Karpas-422 (cell line): ENCODE measurements around the gene FADS2. TPM values are rescaled to one million over a fixed set of nuclear protein-coding genes. Genes with fewer than 3 reads are reported as not detected.
A peak's percentile ranks its signal among the peaks of the same experiment; 100 is the strongest.

Experiments used
- DNase-seq: peaks from one replicate; pipeline ENCODE4 v3.0.0-alpha.2; 2015
- H2AFZ ChIP-seq: fragments of 200-600 bp; sonication (generic); 2 replicates; pipeline ENCODE4 v1.6.1; 2014; ENCODE audit warnings: antibody characterized with exemption, low read length, mixed read lengths
- H3K27ac ChIP-seq: fragments of 200-600 bp; sonication (generic); 2 replicates; pipeline ENCODE4 v1.5.1; 2014; ENCODE audit warnings: mild to moderate bottlenecking, low read length, moderate library complexity
- H3K27me3 ChIP-seq: fragments of 200-600 bp; sonication (generic); 2 replicates; pipeline ENCODE4 v1.6.1; 2014; ENCODE audit warnings: low read length, mixed read lengths
- H3K36me3 ChIP-seq: fragments of 200-600 bp; sonication (generic); 2 replicates; pipeline ENCODE4 v1.6.1; 2014; ENCODE audit warnings: low read length, mixed read lengths; ENCODE audit not compliant: insufficient read depth
- H3K4me1 ChIP-seq: fragments of 200-600 bp; sonication (generic); 2 replicates; pipeline ENCODE4 v1.6.1; 2014; ENCODE audit warnings: mild to moderate bottlenecking, low read length, mixed read lengths
- H3K4me2 ChIP-seq: fragments of 200-600 bp; sonication (generic); 2 replicates; pipeline ENCODE4 v1.6.1; 2014; ENCODE audit warnings: low read length, low read depth, mild to moderate bottlenecking; ENCODE audit not compliant: poor library complexity, severe bottlenecking
- H3K4me3 ChIP-seq: fragments of 200-600 bp; sonication (generic); 2 replicates; pipeline ENCODE4 v1.5.1; 2014; ENCODE audit warnings: mild to moderate bottlenecking, antibody characterized with exemption, low read length, mixed read lengths
- H3K79me2 ChIP-seq: fragments of 200-600 bp; sonication (generic); 2 replicates; pipeline ENCODE4 v1.6.1; 2014; ENCODE audit warnings: mild to moderate bottlenecking, low read length, mixed read lengths
- H3K9ac ChIP-seq: fragments of 200-600 bp; sonication (generic); 2 replicates; pipeline ENCODE4 v1.6.0; 2014; ENCODE audit warnings: low read length
- H3K9me2 ChIP-seq: fragments of 200-600 bp; sonication (generic), shearing (Covaris generic); replicated peaks from 2 replicates; pipeline ENCODE4 v1.6.0; 2014; ENCODE audit warnings: mild to moderate bottlenecking, low read length, moderate library complexity; ENCODE audit not compliant: insufficient read depth
- H3K9me3 ChIP-seq: fragments of 300-700, 200-600 bp; sonication (generic); 2 replicates; pipeline ENCODE4 v1.6.1; 2014; ENCODE audit warnings: low read length, mixed read lengths
- H4K20me1 ChIP-seq: fragments of 200-600 bp; sonication (generic); 2 replicates; pipeline ENCODE4 v1.6.1; 2014; ENCODE audit warnings: mild to moderate bottlenecking, antibody characterized with exemption, low read length, low read depth; ENCODE audit not compliant: insufficient read depth
- total RNA-seq: library from RNA; depleted of rRNA; stranded (reverse); fragments of >200 nt; shearing (Covaris generic); gene quantifications from 2 replicates; pipeline ENCODE4 v1.2.3, GENCODE V29; 2014; ENCODE audit warnings: low replicate concordance

FADS2 gene
- total RNA-seq, 1 experiment from 2014 or later, result 75.7 TPM

DNA sequence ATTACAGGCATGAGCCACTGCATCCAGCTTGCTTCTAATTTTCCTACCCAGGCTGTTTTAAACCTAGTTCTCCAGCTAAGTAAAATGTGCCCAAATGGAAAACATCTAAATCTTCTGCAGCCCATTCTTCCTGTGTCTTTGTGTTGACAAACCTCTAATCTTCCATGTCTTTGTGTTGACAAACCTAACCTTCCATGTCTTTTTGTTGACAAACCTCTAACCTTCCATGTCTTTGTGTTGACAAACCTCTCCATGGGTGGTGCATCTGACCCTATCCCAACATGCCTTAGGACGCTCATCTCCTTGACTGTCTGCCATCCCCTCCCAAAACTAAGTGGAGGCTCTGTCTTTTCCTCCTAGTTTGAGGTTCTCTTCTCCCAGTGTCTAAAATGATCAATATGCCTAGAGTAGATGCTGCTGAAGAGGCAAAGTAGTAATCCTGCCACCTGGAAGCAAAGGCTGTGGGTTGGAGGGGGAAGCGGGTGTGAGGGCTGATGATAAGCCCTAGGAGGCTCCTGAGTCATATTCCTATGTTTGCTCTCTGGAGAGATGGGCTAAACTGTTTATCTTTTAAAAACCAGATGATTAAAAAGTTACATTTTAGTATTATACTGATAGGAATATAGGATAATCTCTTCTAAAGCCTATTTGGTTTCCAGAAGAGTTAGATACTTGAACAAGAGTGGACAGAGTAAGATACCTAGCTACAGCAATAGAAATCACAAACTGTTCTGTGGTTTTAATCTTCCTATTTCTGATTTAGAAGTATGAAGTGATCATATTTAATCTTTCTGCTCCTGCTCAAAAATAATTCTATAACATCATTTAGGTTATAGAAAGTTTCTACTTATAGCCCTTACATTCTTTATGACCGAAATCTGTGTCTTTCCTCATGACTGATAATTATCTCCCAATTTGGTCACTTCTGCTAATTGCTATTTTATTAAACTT, 27.5 kb upstream of the FADS2 start:
- H4K20me1 ChIP-seq, result 0 out of 2 replicates have a peak, but pooled peaks cover 4% of the 10 kb centered on the region
- no peak overlapping the region for H3K4me2 ChIP-seq
- H2AFZ ChIP-seq, result no peak overlapping the region
- H3K79me2 ChIP-seq, result peaks cover 25% of the 10 kb centered on the region
- no peaks in the 10 kb centered on the region for H3K9me3 ChIP-seq
- H3K9me2 ChIP-seq, result no peaks in the 10 kb centered on the region
- H3K9ac ChIP-seq, result no peak overlapping the region
- H3K36me3 ChIP-seq, result peaks cover 18% of the 10 kb centered on the region; the same call in 1 of the 2 replicates
- H3K27me3 ChIP-seq, result no peaks in the 10 kb centered on the region
- no peak overlapping the region for H3K4me3 ChIP-seq
- H3K27ac ChIP-seq, result 0 out of 2 replicates have a peak overlapping the region, but pooled peaks have one; percentile 15
- H3K4me1 ChIP-seq, result peaks cover 7% of the 10 kb centered on the region
- DNase-seq, result no peak

DNA sequence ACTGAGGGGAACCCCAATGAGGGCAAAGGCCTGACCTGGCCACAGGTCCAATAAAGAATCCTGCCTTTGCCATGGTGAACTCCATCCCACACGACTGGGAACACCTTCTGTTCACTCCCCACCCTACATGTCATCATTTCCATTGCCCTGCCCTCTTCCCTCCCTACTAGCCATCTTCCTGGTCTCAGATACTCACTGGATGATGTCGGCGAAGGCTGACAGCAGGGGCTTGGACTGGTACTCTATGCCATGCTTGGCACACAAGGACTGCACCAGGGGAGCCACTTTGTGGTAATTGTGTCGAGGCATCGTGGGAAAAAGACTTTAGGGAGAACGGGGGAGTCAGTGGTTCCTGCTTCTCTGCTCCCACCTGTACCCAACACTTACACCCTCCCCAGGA, 25.5 kb upstream of the FADS2 start:
- Histone ChIP-seq H2AFZ (no peak overlapping the region), H3K27me3 (no peaks in the 10 kb centered on the region), H3K9ac (no peak overlapping the region), H3K4me1 (peaks cover 4% of the 10 kb centered on the region; the same call in 1 of the 2 replicates), H3K9me2 (no peaks in the 10 kb centered on the region), H3K27ac (no peak overlapping the region), H3K4me2 (no peak overlapping the region), H3K9me3 (no peaks in the 10 kb centered on the region), H4K20me1 (0 out of 2 replicates have a peak, but pooled peaks cover 4% of the 10 kb centered on the region), H3K79me2 (peaks cover 7% of the 10 kb centered on the region), H3K4me3 (no peak overlapping the region), H3K36me3 (peaks cover 13% of the 10 kb centered on the region; the same call in 1 of the 2 replicates)
- no peak for DNase-seq

DNA sequence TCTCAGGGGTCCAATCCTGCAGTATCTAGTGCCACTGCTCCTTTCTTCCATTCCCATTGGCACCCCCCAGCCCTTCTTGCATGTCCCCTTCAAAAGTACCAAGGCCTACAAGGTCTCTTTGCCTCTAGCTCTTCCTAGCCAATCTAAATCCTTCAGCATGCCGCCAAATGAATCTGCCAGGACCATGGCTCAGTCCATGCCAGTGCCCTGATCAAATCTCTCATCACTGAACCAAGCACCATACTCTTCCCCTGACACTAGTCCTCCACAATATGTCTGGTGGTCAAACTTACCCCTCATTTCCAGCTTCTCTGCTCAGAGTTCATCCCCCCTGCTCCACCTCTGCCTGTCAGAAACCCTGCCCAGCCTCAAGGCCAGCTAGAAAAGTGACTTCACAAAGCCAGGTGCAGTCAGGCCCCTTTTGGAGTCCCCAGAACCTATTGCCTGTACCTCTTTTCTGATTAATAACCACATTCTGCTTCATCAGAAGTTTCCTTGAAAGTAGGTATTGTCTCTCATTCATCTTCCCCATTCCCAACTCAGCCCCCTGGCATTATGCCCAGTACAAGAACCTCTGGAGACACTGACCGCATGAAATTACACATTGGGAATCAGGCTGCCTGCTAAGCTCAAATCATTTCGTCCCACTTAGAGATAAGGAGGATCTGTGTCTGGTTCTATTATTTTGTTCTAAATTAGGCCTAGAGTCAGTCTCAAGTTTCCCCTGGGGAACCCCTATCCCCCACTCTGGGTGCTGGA, 24.0 kb upstream of the FADS2 start:
- Histone ChIP-seq H3K4me2 (no peak overlapping the region), H4K20me1 (0 out of 2 replicates have a peak, but pooled peaks cover 4% of the 10 kb centered on the region), H3K4me3 (no peak overlapping the region), H3K79me2 (no peaks in the 10 kb centered on the region; the same call in 1 of the 2 replicates), H3K27ac (no peak overlapping the region), H3K36me3 (peaks cover 6% of the 10 kb centered on the region; the same call in 1 of the 2 replicates), H3K27me3 (no peaks in the 10 kb centered on the region), H3K9me3 (no peaks in the 10 kb centered on the region), H3K4me1 (peaks cover 4% of the 10 kb centered on the region; the same call in 1 of the 2 replicates), H2AFZ (no peak overlapping the region), H3K9me2 (no peaks in the 10 kb centered on the region), H3K9ac (no peak overlapping the region)
- DNase-seq, result no peak

DNA sequence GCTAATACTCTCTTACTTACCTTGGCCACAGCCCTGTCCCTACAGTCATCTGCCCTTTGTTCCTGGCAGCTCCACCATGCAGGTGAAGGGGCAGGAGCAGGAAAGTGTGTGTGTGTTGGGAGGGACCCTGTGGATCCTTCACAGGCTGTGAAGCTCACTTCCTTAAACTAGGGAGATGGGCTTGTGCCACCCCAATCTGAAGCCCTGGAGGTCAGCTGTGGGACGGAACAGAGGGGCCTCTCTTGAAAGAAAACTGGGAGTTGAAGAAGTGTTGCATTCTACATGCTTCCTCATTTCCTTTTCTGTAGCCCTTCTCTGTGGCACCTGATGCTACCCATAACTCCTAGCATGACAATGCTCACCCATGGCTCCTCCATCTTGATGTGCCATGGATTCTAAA, 23.0 kb upstream of the FADS2 start:
- no peaks in the 10 kb centered on the region for H3K9me2 ChIP-seq
- no peak overlapping the region for H3K9ac ChIP-seq
- no peaks in the 10 kb centered on the region for H3K9me3 ChIP-seq
- H2AFZ ChIP-seq, result no peak overlapping the region
- H4K20me1 ChIP-seq, result 0 out of 2 replicates have a peak, but pooled peaks cover 4% of the 10 kb centered on the region
- peaks cover 4% of the 10 kb centered on the region; the same call in 1 of the 2 replicates for H3K4me1 ChIP-seq
- peaks cover 14% of the 10 kb centered on the region; the same call in 1 of the 2 replicates for H3K36me3 ChIP-seq
- DNase-seq, result no peak
- H3K27ac ChIP-seq, result no peak overlapping the region
- no peaks in the 10 kb centered on the region for H3K27me3 ChIP-seq
- H3K4me3 ChIP-seq, result no peak overlapping the region
- H3K79me2 ChIP-seq, result no peaks in the 10 kb centered on the region
- no peak overlapping the region for H3K4me2 ChIP-seq

DNA sequence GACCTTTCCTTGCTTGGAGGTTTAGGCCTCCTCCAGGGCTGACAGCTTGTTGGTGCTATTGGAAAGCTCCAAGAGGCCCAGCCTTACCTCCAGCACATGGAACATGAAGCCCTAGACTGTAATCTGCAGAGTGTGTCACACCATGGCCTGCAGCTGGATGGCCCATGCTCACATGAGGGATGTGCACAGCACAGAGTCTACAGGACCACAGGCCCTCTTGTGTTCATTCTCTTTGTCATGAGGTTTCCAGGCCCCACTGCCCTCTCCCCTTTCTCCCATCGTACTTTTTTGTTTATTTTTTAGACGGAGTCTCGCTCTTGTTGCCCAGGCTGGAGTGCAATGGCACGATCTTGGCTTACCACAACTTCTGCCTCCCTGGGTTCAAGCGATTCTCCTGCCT, 21.3 kb upstream of the FADS2 start:
- Histone ChIP-seq H3K27me3 (no peaks in the 10 kb centered on the region), H3K9me3 (no peaks in the 10 kb centered on the region), H3K27ac (no peak overlapping the region), H3K9me2 (no peaks in the 10 kb centered on the region), H2AFZ (no peak overlapping the region), H3K9ac (no peak overlapping the region), H3K4me3 (no peak overlapping the region), H3K4me2 (no peak overlapping the region), H3K4me1 (no peaks in the 10 kb centered on the region), H3K79me2 (no peaks in the 10 kb centered on the region), H3K36me3 (peaks cover 8% of the 10 kb centered on the region; the same call in 1 of the 2 replicates), H4K20me1 (0 out of 2 replicates have a peak, but pooled peaks cover 4% of the 10 kb centered on the region)
- no peak for DNase-seq

DNA sequence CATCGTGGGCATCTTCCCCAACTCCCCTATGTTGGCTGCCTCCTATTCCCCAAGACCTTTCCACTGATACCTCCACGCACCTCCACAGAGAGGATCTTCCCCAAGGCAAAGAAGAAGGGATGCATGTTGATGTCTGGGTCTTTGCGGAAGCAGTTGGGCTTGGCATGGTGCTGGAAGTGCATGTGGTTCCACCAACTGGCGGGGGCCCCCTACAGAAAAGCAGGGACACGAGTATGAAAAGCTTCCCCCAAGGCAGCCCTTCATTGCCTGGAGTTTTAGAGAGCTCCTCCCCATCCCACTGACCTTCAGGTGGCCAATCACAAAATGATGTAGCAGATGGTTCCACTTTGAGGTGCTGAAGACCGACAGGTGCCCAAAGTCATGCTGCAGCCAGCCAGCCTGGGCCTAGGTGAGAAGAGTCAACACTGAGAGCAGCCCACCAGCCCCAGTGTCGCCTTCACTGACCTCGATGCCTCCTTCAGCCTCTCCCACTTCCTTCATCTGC, 17.4 kb upstream of the FADS2 start:
- Histone ChIP-seq H3K4me3 (no peak overlapping the region), H3K9me2 (no peaks in the 10 kb centered on the region), H3K27me3 (no peaks in the 10 kb centered on the region), H2AFZ (no peak overlapping the region), H3K79me2 (peaks cover 9% of the 10 kb centered on the region; the same call in 1 of the 2 replicates), H3K4me2 (no peak overlapping the region), H4K20me1 (no peaks in the 10 kb centered on the region), H3K4me1 (peaks cover 5% of the 10 kb centered on the region; the same call in 1 of the 2 replicates), H3K9me3 (no peaks in the 10 kb centered on the region), H3K27ac (no peak overlapping the region), H3K9ac (no peak overlapping the region), H3K36me3 (peaks cover 18% of the 10 kb centered on the region)
- DNase-seq, result no peak

DNA sequence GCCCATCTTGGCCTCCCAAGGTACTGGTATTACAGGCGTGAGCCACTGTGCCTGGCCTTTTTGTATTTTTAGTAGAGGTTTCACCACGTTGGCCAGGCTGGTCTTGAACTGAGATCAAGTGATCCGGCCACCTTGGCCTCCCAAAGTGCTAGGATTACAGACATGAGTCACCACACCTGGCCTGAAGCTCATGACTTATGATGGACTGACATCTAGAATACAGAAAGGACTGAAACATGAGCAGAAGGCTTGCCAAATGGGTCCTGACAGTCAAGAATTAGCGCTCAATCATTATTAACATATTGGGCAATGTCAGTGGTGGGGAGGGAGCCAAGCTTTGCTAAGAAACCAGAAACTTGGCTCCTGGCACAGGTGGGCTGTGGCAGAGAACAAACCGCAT, 16.3 kb upstream of the FADS2 start:
- Histone ChIP-seq H3K27ac (no peak overlapping the region), H3K9me2 (no peaks in the 10 kb centered on the region), H3K4me3 (no peak overlapping the region), H3K4me2 (no peak overlapping the region), H3K9ac (no peak overlapping the region), H4K20me1 (no peaks in the 10 kb centered on the region), H3K79me2 (peaks cover 11% of the 10 kb centered on the region; the same call in 1 of the 2 replicates), H3K27me3 (no peaks in the 10 kb centered on the region), H3K4me1 (peaks cover 15% of the 10 kb centered on the region), H3K9me3 (no peaks in the 10 kb centered on the region), H3K36me3 (peaks cover 18% of the 10 kb centered on the region), H2AFZ (no peak overlapping the region)
- no peak for DNase-seq
